ENCODE data around the gene ARMH1.
"Not testable (repeated sequence)": the region's sequence is repeated elsewhere in the genome, so short reads cannot be mapped to it uniquely, and the experiment has no call there.

The ARMH1 gene

GRCh38 chr1:44663417-44663816 lies 11.1 kb upstream of the ARMH1 start:
- DNase-seq (ENCODE audit: low read depth, low spot score): no peak
- no peak overlapping the region for H3K27ac ChIP-seq

- no peak for DNase-seq (ENCODE audit: low read depth, low spot score)
- H3K27ac ChIP-seq: no peak overlapping the region
Observed at GRCh38 chr1:44664730-44665370, 9.7 kb upstream of the ARMH1 start.

GRCh38 chr1:44666719-44667118 lies 7.8 kb upstream of the ARMH1 start:
- H3K27ac ChIP-seq; DNase-seq (ENCODE audit: low read depth, low spot score): not testable (repeated sequence)

GRCh38 chr1:44670751-44671640 lies 3.5 kb upstream of the ARMH1 start:
- DNase-seq (ENCODE audit: low read depth, low spot score): no peak
- H3K27ac ChIP-seq: no peak overlapping the region

GRCh38 chr1:44672254-44672955 lies 2.1 kb upstream of the ARMH1 start:
- H3K27ac ChIP-seq: peak overlapping the region; percentile 90
- DNase-seq (ENCODE audit: low read depth, low spot score): no peak

GRCh38 chr1:44672961-44673674 lies 1.4 kb upstream of the ARMH1 start:
- DNase-seq (ENCODE audit: low read depth, low spot score): no peak
- H3K27ac ChIP-seq: peak overlapping the region; percentile 90

- peak overlapping the region; percentile 90 for H3K27ac ChIP-seq
- DNase-seq (ENCODE audit: low read depth, low spot score): no peak
Observed at GRCh38 chr1:44673675-44674112, 820 bp upstream of the ARMH1 start.

GRCh38 chr1:44675186-44675585 lies 672 bp downstream of the ARMH1 start:
- H3K27ac ChIP-seq: no peak overlapping the region
- DNase-seq (ENCODE audit: low read depth, low spot score): no peak

GRCh38 chr1:44676484-44677200 lies 2.1 kb downstream of the ARMH1 start:
- DNase-seq (ENCODE audit: low read depth, low spot score): no peak
- H3K27ac ChIP-seq: peak overlapping the region; percentile 36

- DNase-seq (ENCODE audit: low read depth, low spot score): no peak
- no peak overlapping the region for H3K27ac ChIP-seq
Observed at GRCh38 chr1:44677201-44677766, 2.8 kb downstream of the ARMH1 start.

GRCh38 chr1:44678120-44678519 lies 3.6 kb downstream of the ARMH1 start:
- DNase-seq (ENCODE audit: low read depth, low spot score): no peak
- no peak overlapping the region for H3K27ac ChIP-seq

- no peak for DNase-seq (ENCODE audit: low read depth, low spot score)
Observed at GRCh38 chr1:44678626-44679025, 4.1 kb downstream of the ARMH1 start.

GRCh38 chr1:44679468-44679867 lies 5.0 kb downstream of the ARMH1 start:
- DNase-seq (ENCODE audit: low read depth, low spot score): no peak
- H3K27ac ChIP-seq: no peak overlapping the region

More at GRCh38 chr1:44678626-44679025, 4.1 kb downstream of the ARMH1 start:
- H3K27ac ChIP-seq: no peak overlapping the region

- H3K27ac ChIP-seq: no peak overlapping the region
Observed at GRCh38 chr1:44681905-44682882, 7.7 kb downstream of the ARMH1 start.

GRCh38 chr1:44682883-44683265 lies 8.4 kb downstream of the ARMH1 start:
- H3K27ac ChIP-seq: no peak overlapping the region
- DNase-seq (ENCODE audit: low read depth, low spot score): no peak

More at GRCh38 chr1:44681905-44682882, 7.7 kb downstream of the ARMH1 start:
- no peak for DNase-seq (ENCODE audit: low read depth, low spot score)

GRCh38 chr1:44684525-44684924 lies 10.0 kb downstream of the ARMH1 start:
- H3K27ac ChIP-seq: no peak overlapping the region
- no peak for DNase-seq (ENCODE audit: low read depth, low spot score)

GRCh38 chr1:44685218-44685617 lies 10.7 kb downstream of the ARMH1 start:
- DNase-seq (ENCODE audit: low read depth, low spot score): no peak
- H3K27ac ChIP-seq: no peak overlapping the region

GRCh38 chr1:44685881-44686280 lies 11.4 kb downstream of the ARMH1 start:
- no peak for DNase-seq (ENCODE audit: low read depth, low spot score)
- H3K27ac ChIP-seq: no peak overlapping the region
